Measurements from ENCODE around the gene OTULINL. TPM values are rescaled to one million over a fixed set of nuclear protein-coding genes. Genes with fewer than 3 reads are reported as not detected.
A peak's percentile ranks its signal among the peaks of the same experiment; 100 is the strongest.
"Not testable (repeated sequence)": the region's sequence is repeated elsewhere in the genome, so short reads cannot be mapped to it uniquely, and the experiment has no call there.

Gene OTULINL
- total RNA-seq: 6.0 TPM
- long read RNA-seq, partial matches to known transcripts: 0 of 2 reads
- long read RNA-seq, other reads (novel, unspliced or antisense): 0 of 2 reads

GRCh38 chr5:14581106-14581890 is at the start of gene OTULINL:
Gene OTULINL (plus strand): TSS chr5:14581792. CDS start chr5:14581895, 103 bp downstream.
- ATAC-seq (peak; percentile 97), DNase-seq (ENCODE audit: missing footprints) (peak; percentile 95)
- intact Hi-C loops (cut with DNase I): no loop called here

GRCh38 chr5:14532180-14532579 is 49.4 kb upstream of the OTULINL start:
- intact Hi-C loops (cut with DNase I): no loop called here
- ATAC-seq: no peak
- no peak for DNase-seq (ENCODE audit: missing footprints)

GRCh38 chr5:14534773-14535172 is 46.8 kb upstream of the OTULINL start:
- ATAC-seq: no peak
- DNase-seq (ENCODE audit: missing footprints): no peak
- intact Hi-C loops (cut with DNase I): no loop called here

- intact Hi-C loops (cut with DNase I): no loop called here
- peak; percentile 60 for ATAC-seq
- no peak for DNase-seq (ENCODE audit: missing footprints)
These were observed 36.3 kb upstream of the OTULINL start for GRCh38 chr5:14545308-14545707.

GRCh38 chr5:14545862-14546261 is 35.7 kb upstream of the OTULINL start:
- no peak for ATAC-seq
- no peak for DNase-seq (ENCODE audit: missing footprints)
- intact Hi-C loops (cut with DNase I): no loop called here

- ATAC-seq (no peak), DNase-seq (ENCODE audit: missing footprints) (no peak)
- intact Hi-C loops (cut with DNase I): no loop called here
These were observed 33.9 kb upstream of the OTULINL start for GRCh38 chr5:14547666-14548065.

- no peak for ATAC-seq
- DNase-seq (ENCODE audit: missing footprints): no peak
- intact Hi-C loops (cut with DNase I): no loop called here
These were observed 30.4 kb upstream of the OTULINL start for GRCh38 chr5:14551211-14551610.

- intact Hi-C loops (cut with DNase I): no loop called here
- ATAC-seq: no peak
- DNase-seq (ENCODE audit: missing footprints): no peak
These were observed 29.6 kb upstream of the OTULINL start for GRCh38 chr5:14552017-14552416.

GRCh38 chr5:14554288-14554687 is 27.3 kb upstream of the OTULINL start:
- intact Hi-C loops (cut with DNase I); DNase-seq (ENCODE audit: missing footprints); ATAC-seq: not testable (repeated sequence)

GRCh38 chr5:14556015-14556414 is 25.6 kb upstream of the OTULINL start:
- no peak for ATAC-seq
- intact Hi-C loops (cut with DNase I): no loop called here
- no peak for DNase-seq (ENCODE audit: missing footprints)

- no peak for ATAC-seq
- intact Hi-C loops (cut with DNase I): no loop called here
- no peak for DNase-seq (ENCODE audit: missing footprints)
These were observed 24.3 kb upstream of the OTULINL start for GRCh38 chr5:14557203-14557770.

- no peak for DNase-seq (ENCODE audit: missing footprints)
- intact Hi-C loops (cut with DNase I): no loop called here
- no peak for ATAC-seq
These were observed 23.7 kb upstream of the OTULINL start for GRCh38 chr5:14557791-14558415.

GRCh38 chr5:14560091-14560595 is 21.4 kb upstream of the OTULINL start:
- intact Hi-C loops (cut with DNase I): no loop called here
- ATAC-seq (no peak), DNase-seq (ENCODE audit: missing footprints) (no peak)

GRCh38 chr5:14561741-14562140 is 19.9 kb upstream of the OTULINL start:
- DNase-seq (ENCODE audit: missing footprints) (no peak), ATAC-seq (no peak)
- intact Hi-C loops (cut with DNase I): no loop called here

- intact Hi-C loops (cut with DNase I): no loop called here
- no peak for ATAC-seq
- DNase-seq (ENCODE audit: missing footprints): no peak
These were observed 13.3 kb upstream of the OTULINL start for GRCh38 chr5:14568333-14568732.

GRCh38 chr5:14569948-14570691 is 11.5 kb upstream of the OTULINL start:
- no peak for DNase-seq (ENCODE audit: missing footprints)
- ATAC-seq: no peak
- intact Hi-C loops (cut with DNase I): no loop called here

- ATAC-seq: no peak
- intact Hi-C loops (cut with DNase I): no loop called here
These were observed 9.7 kb upstream of the OTULINL start for GRCh38 chr5:14571901-14572300.

GRCh38 chr5:14572385-14572784 is 9.2 kb upstream of the OTULINL start:
- DNase-seq (ENCODE audit: missing footprints) (no peak), ATAC-seq (no peak)
- intact Hi-C loops (cut with DNase I): no loop called here

More at GRCh38 chr5:14571901-14572300, 9.7 kb upstream of the OTULINL start:
- no peak for DNase-seq (ENCODE audit: missing footprints)

- ATAC-seq (no peak), DNase-seq (ENCODE audit: missing footprints) (no peak)
- intact Hi-C loops (cut with DNase I): no loop called here
These were observed 8.8 kb upstream of the OTULINL start for GRCh38 chr5:14572836-14573235.
